ENCODE data around the gene ENO4.

- TF ChIP-seq, protein P1, sequence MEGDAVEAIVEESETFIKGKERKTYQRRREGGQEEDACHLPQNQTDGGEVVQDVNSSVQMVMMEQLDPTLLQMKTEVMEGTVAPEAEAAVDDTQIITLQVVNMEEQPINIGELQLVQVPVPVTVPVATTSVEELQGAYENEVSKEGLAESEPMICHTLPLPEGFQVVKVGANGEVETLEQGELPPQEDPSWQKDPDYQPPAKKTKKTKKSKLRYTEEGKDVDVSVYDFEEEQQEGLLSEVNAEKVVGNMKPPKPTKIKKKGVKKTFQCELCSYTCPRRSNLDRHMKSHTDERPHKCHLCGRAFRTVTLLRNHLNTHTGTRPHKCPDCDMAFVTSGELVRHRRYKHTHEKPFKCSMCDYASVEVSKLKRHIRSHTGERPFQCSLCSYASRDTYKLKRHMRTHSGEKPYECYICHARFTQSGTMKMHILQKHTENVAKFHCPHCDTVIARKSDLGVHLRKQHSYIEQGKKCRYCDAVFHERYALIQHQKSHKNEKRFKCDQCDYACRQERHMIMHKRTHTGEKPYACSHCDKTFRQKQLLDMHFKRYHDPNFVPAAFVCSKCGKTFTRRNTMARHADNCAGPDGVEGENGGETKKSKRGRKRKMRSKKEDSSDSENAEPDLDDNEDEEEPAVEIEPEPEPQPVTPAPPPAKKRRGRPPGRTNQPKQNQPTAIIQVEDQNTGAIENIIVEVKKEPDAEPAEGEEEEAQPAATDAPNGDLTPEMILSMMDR (IDR thresholded peaks at IDR 0.05), result no peak
- TF ChIP-seq POLR2A (IDR thresholded peaks at IDR 0.05) (no peak), POLR2AphosphoS5 (IDR thresholded peaks at IDR 0.05) (no peak)
Observed at GRCh38 chr10:116875897-116876296, 26.6 kb downstream of the ENO4 start.
